ENCODE results near the gene HCFC1. TPM values are rescaled to one million over a fixed set of nuclear protein-coding genes. Genes with fewer than 3 reads are reported as not detected.

HCFC1 gene
- polyA plus RNA-seq, 3 donors, result 1.9 to 21.8 (median 3.8) TPM

DNA sequence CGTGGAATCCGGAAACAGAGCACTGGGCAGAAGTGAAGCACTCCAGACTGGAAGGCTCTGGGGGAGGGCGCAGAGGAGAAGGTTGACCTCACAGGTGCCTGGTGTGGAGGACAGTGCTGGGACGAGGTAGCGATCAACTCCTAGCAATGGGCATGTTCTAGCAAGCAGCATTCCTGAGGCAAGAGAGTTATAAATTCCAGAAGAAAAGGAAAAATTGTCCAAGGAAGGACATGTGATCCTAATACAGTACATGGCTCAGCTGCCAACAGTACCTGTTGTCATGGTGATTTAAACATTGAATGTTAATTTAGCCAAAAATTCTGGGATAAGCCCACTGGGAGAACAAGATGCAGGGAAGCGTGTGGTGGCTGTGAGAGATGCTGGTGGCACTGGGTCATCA is 53.7 kb downstream of the HCFC1 start:
- Mint-ChIP-seq H3K4me1 (peaks cover 12% of the 10 kb centered on the region), H3K27ac (peak overlapping the region in 2 of 7 donors; percentile 32 to 66), H3K36me3 (peaks cover 44 to 71% of the 10 kb centered on the region in 2 donors), H3K27me3 (ENCODE audit: low read depth in 3 of 3) (peaks cover 0 to 58% (median 0%) of the 10 kb centered on the region in 3 donors), H3K4me3 (no peak overlapping the region), H3K9me3 (peaks cover 0 to 3% (median 0%) of the 10 kb centered on the region in 7 donors)
- Histone ChIP-seq H2AFZ (ENCODE audit: insufficient read depth, low read depth, low read length, poor library complexity, severe bottlenecking) (no peak overlapping the region), H4K20me1 (ENCODE audit: insufficient read depth, low read length) (peaks cover 94% of the 10 kb centered on the region), H3K36me3 (replicated peaks in 1 of 2; ENCODE audit: control insufficient read depth in 1 of 2, insufficient read depth in 2 of 2, low read length in 2 of 2) (peaks cover 66 to 75% of the 10 kb centered on the region in 2 donors), H3K27ac (ENCODE audit: low read depth in 1 of 2, low read length in 2 of 2) (no peak overlapping the region), H3K9ac (ENCODE audit: insufficient read depth, low read length, poor library complexity, severe bottlenecking) (no peak overlapping the region), H3K4me2 (replicated peaks; ENCODE audit: extremely low read depth, low read length, poor library complexity, severe bottlenecking) (no peak overlapping the region), H3K4me3 (replicated peaks in 1 of 3; ENCODE audit: low read depth in 2 of 3, low read length in 3 of 3) (no peak overlapping the region), H3K4me1 (ENCODE audit: control insufficient read depth in 1 of 2, insufficient read depth in 2 of 2, low read length in 2 of 2) (peaks cover 10 to 14% of the 10 kb centered on the region in 2 donors), H3K9me3 (replicated peaks in 1 of 2; ENCODE audit: control insufficient read depth in 1 of 2, insufficient read depth in 1 of 2, low read length in 2 of 2) (no peaks in the 10 kb centered on the region), H3K79me2 (ENCODE audit: insufficient read depth, low read length) (peaks cover 38% of the 10 kb centered on the region), H3K27me3 (ENCODE audit: control insufficient read depth in 2 of 2, insufficient read depth in 2 of 2, low read length in 2 of 2) (no peaks in the 10 kb centered on the region)
- WGBS (ENCODE audit: insufficient coverage), result 100% methylated on average over 5 of the region's 6 CpGs
- intact Hi-C loops (cut with micrococcal nuclease), result loop anchor here in 1 of 2 donors (5.0 kb wide), 1 partner anchor 34 kb away; no protein-coding TSS in a partner anchor
- TF ChIP-seq, protein P1, sequence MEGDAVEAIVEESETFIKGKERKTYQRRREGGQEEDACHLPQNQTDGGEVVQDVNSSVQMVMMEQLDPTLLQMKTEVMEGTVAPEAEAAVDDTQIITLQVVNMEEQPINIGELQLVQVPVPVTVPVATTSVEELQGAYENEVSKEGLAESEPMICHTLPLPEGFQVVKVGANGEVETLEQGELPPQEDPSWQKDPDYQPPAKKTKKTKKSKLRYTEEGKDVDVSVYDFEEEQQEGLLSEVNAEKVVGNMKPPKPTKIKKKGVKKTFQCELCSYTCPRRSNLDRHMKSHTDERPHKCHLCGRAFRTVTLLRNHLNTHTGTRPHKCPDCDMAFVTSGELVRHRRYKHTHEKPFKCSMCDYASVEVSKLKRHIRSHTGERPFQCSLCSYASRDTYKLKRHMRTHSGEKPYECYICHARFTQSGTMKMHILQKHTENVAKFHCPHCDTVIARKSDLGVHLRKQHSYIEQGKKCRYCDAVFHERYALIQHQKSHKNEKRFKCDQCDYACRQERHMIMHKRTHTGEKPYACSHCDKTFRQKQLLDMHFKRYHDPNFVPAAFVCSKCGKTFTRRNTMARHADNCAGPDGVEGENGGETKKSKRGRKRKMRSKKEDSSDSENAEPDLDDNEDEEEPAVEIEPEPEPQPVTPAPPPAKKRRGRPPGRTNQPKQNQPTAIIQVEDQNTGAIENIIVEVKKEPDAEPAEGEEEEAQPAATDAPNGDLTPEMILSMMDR (IDR thresholded peaks at IDR 0.05), result no peak
- DNase-seq, result no peak

DNA sequence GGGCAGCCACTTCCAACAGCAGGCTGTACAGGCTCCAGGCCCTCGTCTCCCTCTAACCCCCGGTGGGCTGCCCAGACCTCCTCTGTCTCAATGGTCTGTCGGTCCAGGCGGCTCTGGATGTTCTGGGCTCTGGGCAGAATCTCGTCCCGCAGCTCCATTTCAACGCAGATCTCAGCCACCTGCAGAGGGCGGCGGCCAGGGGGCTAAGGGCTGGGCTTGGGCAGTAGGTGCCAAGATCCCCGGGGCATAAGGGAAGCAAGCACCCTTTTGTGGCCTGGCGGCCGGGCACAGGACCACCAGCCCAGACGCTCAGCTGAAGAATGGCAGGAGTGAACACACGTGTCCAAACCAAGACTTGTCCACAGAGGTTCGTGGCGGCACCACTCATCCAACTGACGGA is 57.9 kb downstream of the HCFC1 start:
- Mint-ChIP-seq H3K27me3 (ENCODE audit: low read depth in 3 of 3) (peaks cover 0 to 54% (median 0%) of the 10 kb centered on the region in 3 donors), H3K27ac (no peak overlapping the region), H3K4me3 (no peak overlapping the region)

More for the DNA sequence above, 57.9 kb downstream of the HCFC1 start:
- Histone ChIP-seq H2AFZ (ENCODE audit: insufficient read depth, low read depth, low read length, poor library complexity, severe bottlenecking) (no peak overlapping the region), H3K27me3 (ENCODE audit: control insufficient read depth in 2 of 2, insufficient read depth in 2 of 2, low read length in 2 of 2) (no peaks in the 10 kb centered on the region), H3K36me3 (replicated peaks in 1 of 2; ENCODE audit: control insufficient read depth in 1 of 2, insufficient read depth in 2 of 2, low read length in 2 of 2) (peaks cover 77 to 85% of the 10 kb centered on the region in 2 donors), H3K9ac (ENCODE audit: insufficient read depth, low read length, poor library complexity, severe bottlenecking) (no peak overlapping the region), H3K27ac (ENCODE audit: low read depth in 1 of 2, low read length in 2 of 2) (no peak overlapping the region), H3K4me2 (replicated peaks; ENCODE audit: extremely low read depth, low read length, poor library complexity, severe bottlenecking) (no peak overlapping the region), H3K79me2 (ENCODE audit: insufficient read depth, low read length) (peaks cover 4% of the 10 kb centered on the region), H3K9me3 (replicated peaks in 1 of 2; ENCODE audit: control insufficient read depth in 1 of 2, insufficient read depth in 1 of 2, low read length in 2 of 2) (no peaks in the 10 kb centered on the region), H3K4me3 (replicated peaks in 1 of 3; ENCODE audit: low read depth in 2 of 3, low read length in 3 of 3) (no peak overlapping the region), H4K20me1 (ENCODE audit: insufficient read depth, low read length) (peaks cover 93% of the 10 kb centered on the region), H3K4me1 (ENCODE audit: control insufficient read depth in 1 of 2, insufficient read depth in 2 of 2, low read length in 2 of 2) (no peaks in the 10 kb centered on the region)
- intact Hi-C loops (cut with micrococcal nuclease), result no loop called here
- TF ChIP-seq, protein P1 (IDR thresholded peaks at IDR 0.05), result no peak
- DNase-seq, result no peak
- H3K9me3 Mint-ChIP-seq, result peaks cover 0 to 5% (median 0%) of the 10 kb centered on the region in 7 donors
- H3K4me1 Mint-ChIP-seq, result no peaks in the 10 kb centered on the region
- peaks cover 42 to 81% of the 10 kb centered on the region in 2 donors for H3K36me3 Mint-ChIP-seq
- WGBS (ENCODE audit: insufficient coverage), result 96% methylated on average over 4 of the region's 17 CpGs

All from CD14-positive monocyte (primary cell).